HepG2 (cell line): ENCODE data around the gene MLLT10. TPM values are rescaled to one million over a fixed set of nuclear protein-coding genes. Genes with fewer than 3 reads are reported as not detected.

ENCODE experiments used
- CREB3 ChIP-seq: sonication (generic); formaldehyde crosslinking; IDR thresholded peaks from 2 replicates; pipeline ENCODE4 v1.5.0; 2020; ENCODE audit warnings: missing genetic modification reagents
- KAT8 ChIP-seq: IDR thresholded peaks from 2 replicates; pipeline ENCODE4 v1.6.1; 2016; ENCODE audit warnings: missing genetic modification reagents, missing compliant biosample characterization
- KDM2A ChIP-seq: sonication (generic); formaldehyde crosslinking; IDR thresholded peaks from 2 replicates; pipeline ENCODE4 v1.4.0; 2020; ENCODE audit warnings: low read depth, missing genetic modification reagents, borderline replicate concordance
- NR2F2 ChIP-seq: IDR thresholded peaks from 2 replicates; pipeline ENCODE4 v1.6.1; 2012; ENCODE audit warnings: low read depth, inconsistent platforms, borderline replicate concordance
- PREB ChIP-seq: sonication (generic); formaldehyde crosslinking; IDR thresholded peaks from 2 replicates; pipeline ENCODE4 v1.4.0; 2020; ENCODE audit warnings: missing genetic modification reagents
- REST ChIP-seq, 2 experiments: IDR thresholded peaks; 2 replicates each; pipeline ENCODE4 v1.6.1; 2011 to 2012; ENCODE audit warnings: low read length in 2 of 2, borderline replicate concordance in 1 of 2, low read depth in 1 of 2, mild to moderate bottlenecking in 1 of 2, moderate library complexity in 1 of 2
- SNAI1 ChIP-seq: sonication (generic); formaldehyde crosslinking; IDR thresholded peaks from 2 replicates; pipeline ENCODE4 v1.5.0; 2020; ENCODE audit warnings: mild to moderate bottlenecking, missing genetic modification reagents, borderline replicate concordance
- SRSF9 ChIP-seq: fragments of 200-400 bp; formaldehyde crosslinking; IDR thresholded peaks from 2 replicates; pipeline ENCODE4 v1.6.1; 2018; ENCODE audit warnings: borderline replicate concordance, mild to moderate bottlenecking, low read depth, low read length; ENCODE audit not compliant: insufficient read depth, poor library complexity, severe bottlenecking
- TCF7L2 ChIP-seq: IDR thresholded peaks from 2 replicates; pipeline ENCODE4 v1.6.1; 2011; ENCODE audit warnings: mild to moderate bottlenecking, low read depth, low read length, moderate library complexity
- TGIF2 ChIP-seq: IDR thresholded peaks from 2 replicates; pipeline ENCODE4 v1.6.1; 2016; ENCODE audit warnings: control low read depth, missing compliant biosample characterization
- TOE1 ChIP-seq: sonication (generic); formaldehyde crosslinking; IDR thresholded peaks from 2 replicates; pipeline ENCODE4 v1.4.0; 2020; ENCODE audit warnings: mild to moderate bottlenecking, missing genetic modification reagents
- ZFP90 ChIP-seq: sonication (generic); formaldehyde crosslinking; IDR thresholded peaks from 2 replicates; pipeline ENCODE4 v1.8.0; 2022; ENCODE audit warnings: missing genetic modification reagents, mild to moderate bottlenecking, inconsistent platforms, borderline replicate concordance
- ZNF160 ChIP-seq: sonication (generic); formaldehyde crosslinking; IDR thresholded peaks from 2 replicates; pipeline ENCODE4 v1.8.0; 2022; ENCODE audit warnings: mild to moderate bottlenecking, inconsistent platforms, missing genetic modification reagents
- ZNF280B ChIP-seq: sonication (generic); formaldehyde crosslinking; IDR thresholded peaks from 2 replicates; pipeline ENCODE4 v1.5.0; 2020; ENCODE audit warnings: missing genetic modification reagents, mild to moderate bottlenecking, borderline replicate concordance
- ZNF503 ChIP-seq: sonication (generic); formaldehyde crosslinking; IDR thresholded peaks from 2 replicates; pipeline ENCODE4 v1.4.0; 2020; ENCODE audit warnings: missing genetic modification reagents
- ZNF563 ChIP-seq: sonication (generic); formaldehyde crosslinking; IDR thresholded peaks from 2 replicates; pipeline ENCODE4 v1.8.0; 2022; ENCODE audit warnings: mild to moderate bottlenecking, moderate library complexity, missing genetic modification reagents
- ZNF83 ChIP-seq: sonication (generic); formaldehyde crosslinking; IDR thresholded peaks from 2 replicates; pipeline ENCODE4 v1.4.0; 2020; ENCODE audit warnings: missing genetic modification reagents, mild to moderate bottlenecking, borderline replicate concordance
- polyA plus RNA-seq, 8 experiments: library from polyadenylated mRNA; depleted of rRNA in 3 of 8; stranded (reverse) in 7 of 8; unstranded in 1 of 8; fragments of >200 nt; fragmentation: Illumina TruSeq in 4 of 8; extraction: Trizol in 4 of 8; gene quantifications; 2 replicates each; pipeline versions ENCODE4 v1.2.1 to v1.2.3, GENCODE V29; 2011 to 2016; ENCODE audit warnings: low read depth in 4 of 8, missing spikeins in 1 of 8, mixed read lengths in 1 of 8; ENCODE audit not compliant: insufficient read depth in 1 of 8
- total RNA-seq, 5 experiments: library from RNA; depleted of rRNA; stranded (reverse); fragments of >200 nt; fragmentation: Illumina TruSeq; extraction: Trizol; gene quantifications; 2 replicates each; pipeline ENCODE4 v1.2.3, GENCODE V29; 2016; ENCODE audit warnings: low read depth in 1 of 5
- TF ChIP-seq, protein P1 (sequence below): sonication (generic); formaldehyde crosslinking; IDR thresholded peaks from 2 replicates; pipeline ENCODE4 v1.8.1; 2023; ENCODE audit warnings: mild to moderate bottlenecking, missing genetic modification reagents

Gene MLLT10
- total and polyA plus RNA-seq, 2 of the 13 experiments (the other 11 are each of a cell fraction or from before 2014, with no cell fraction given) = 51.3 to 84.1 TPM

DNA sequence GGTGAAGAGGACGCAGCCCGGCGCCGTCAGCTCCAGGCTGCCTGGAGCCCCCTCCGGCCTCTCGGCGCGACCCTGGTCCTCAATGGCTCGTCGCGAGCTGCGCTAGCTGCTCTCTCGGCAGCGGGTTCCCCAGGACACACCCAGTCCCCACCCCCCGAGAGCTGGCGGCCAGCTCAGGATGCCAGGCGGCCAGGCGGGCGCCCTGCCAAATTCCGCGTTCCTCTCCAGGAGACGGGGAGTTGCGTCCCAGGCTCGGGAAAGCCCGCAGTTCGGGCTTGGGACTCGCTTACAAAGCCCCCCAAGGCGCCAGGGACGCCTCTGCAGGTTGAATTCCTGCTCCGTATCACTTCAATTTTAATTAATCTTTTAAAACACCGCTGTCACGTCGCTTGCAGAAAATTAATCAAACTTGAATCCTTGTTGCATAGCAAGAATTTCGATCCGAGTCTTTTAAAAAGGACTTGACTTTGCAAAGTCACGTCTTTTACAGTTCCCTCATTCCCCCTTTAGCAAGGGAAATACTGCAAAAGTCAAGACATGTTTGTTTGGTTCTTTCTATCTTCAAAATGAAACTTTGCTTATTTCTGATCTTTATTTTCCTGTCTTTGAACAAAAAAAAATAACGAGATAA, 36.7 kb upstream of the MLLT10 start (continued):
- no peak; the same call in 1 of the 2 replicates for TF ChIP-seq ZNF503 (CRISPR knock-in tag)
- TF ChIP-seq NR2F2 = no peak
- no peak for TF ChIP-seq ZNF160
- TF ChIP-seq ZNF83 (CRISPR knock-in tag) = no peak
- TF ChIP-seq ZNF563 (CRISPR knock-in tag) = peak; percentile 60
- no peak for TF ChIP-seq PREB (CRISPR knock-in tag)
- TF ChIP-seq REST (IDR thresholded peaks at IDR 0.05; ENCODE audit: borderline replicate concordance in 1 of 2, low read depth in 1 of 2, low read length in 2 of 2) = peak in 1 of 2 experiments; percentile 59; a peak in 1 of 4 replicates
- TF ChIP-seq KDM2A = peak; percentile 64
- TF ChIP-seq KAT8 (CRISPR knock-in tag) = peak; percentile 35; the same call in 1 of the 2 replicates
- no peak for TF ChIP-seq SNAI1
- TF ChIP-seq TGIF2 (CRISPR knock-in tag) = 0 out of 2 replicates have a peak, but pooled peaks have one; percentile 49
- TF ChIP-seq, protein P1, sequence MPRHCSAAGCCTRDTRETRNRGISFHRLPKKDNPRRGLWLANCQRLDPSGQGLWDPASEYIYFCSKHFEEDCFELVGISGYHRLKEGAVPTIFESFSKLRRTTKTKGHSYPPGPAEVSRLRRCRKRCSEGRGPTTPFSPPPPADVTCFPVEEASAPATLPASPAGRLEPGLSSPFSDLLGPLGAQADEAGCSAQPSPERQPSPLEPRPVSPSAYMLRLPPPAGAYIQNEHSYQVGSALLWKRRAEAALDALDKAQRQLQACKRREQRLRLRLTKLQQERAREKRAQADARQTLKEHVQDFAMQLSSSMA (CRISPR knock-in tag) = no peak
- no peak for TF ChIP-seq CREB3 (CRISPR knock-in tag)
- no peak; the same call in 1 of the 2 replicates for TF ChIP-seq ZFP90 (CRISPR knock-in tag)
- TF ChIP-seq SRSF9 = no peak
- no peak for TF ChIP-seq TCF7L2
- TF ChIP-seq ZNF280B (CRISPR knock-in tag) = 0 out of 2 replicates have a peak, but pooled peaks have one; percentile 86
- no peak for TF ChIP-seq TOE1 (CRISPR knock-in tag)
